RPMI8226 (cell line): ENCODE measurements around the gene ARHGAP32.
"Not testable (repeated sequence)": the region's sequence is repeated elsewhere in the genome, so short reads cannot be mapped to it uniquely, and the experiment has no call there.

Source experiments
- DNase-seq: peaks from one replicate; pipeline ENCODE4 v3.0.0-alpha.2; 2015

Gene ARHGAP32

GRCh38 chr11:129195682-129196081 is 3.6 kb upstream of the ARHGAP32 start:
- DNase-seq = no peak

- no peak for DNase-seq
These were observed 476 bp downstream of the ARHGAP32 start for GRCh38 chr11:129191649-129192048.

GRCh38 chr11:129190087-129190486 is 2.0 kb downstream of the ARHGAP32 start:
- DNase-seq = no peak

- no peak for DNase-seq
These were observed 2.5 kb downstream of the ARHGAP32 start for GRCh38 chr11:129189646-129190045.

- DNase-seq = not testable (repeated sequence)
These were observed 7.0 kb downstream of the ARHGAP32 start for GRCh38 chr11:129185082-129185481.

- DNase-seq = no peak
These were observed 7.5 kb downstream of the ARHGAP32 start for GRCh38 chr11:129184581-129184980.

- no peak for DNase-seq
These were observed 24.8 kb downstream of the ARHGAP32 start for GRCh38 chr11:129167315-129167714.

- DNase-seq = no peak
These were observed 28.4 kb downstream of the ARHGAP32 start for GRCh38 chr11:129163714-129164164.

- not testable (repeated sequence) for DNase-seq
These were observed 35.0 kb downstream of the ARHGAP32 start for GRCh38 chr11:129157080-129157479.

GRCh38 chr11:129155745-129156144 is 36.4 kb downstream of the ARHGAP32 start:
- no peak for DNase-seq

- DNase-seq = no peak
These were observed 43.6 kb downstream of the ARHGAP32 start for GRCh38 chr11:129148487-129148886.

GRCh38 chr11:129146191-129146590 is 45.9 kb downstream of the ARHGAP32 start:
- DNase-seq = no peak

GRCh38 chr11:129145276-129145675 is 46.8 kb downstream of the ARHGAP32 start:
- no peak for DNase-seq

GRCh38 chr11:129144256-129144655 is 47.9 kb downstream of the ARHGAP32 start:
- no peak for DNase-seq

GRCh38 chr11:129143335-129143734 is 48.8 kb downstream of the ARHGAP32 start:
- no peak for DNase-seq

- DNase-seq = no peak
These were observed 50.2 kb downstream of the ARHGAP32 start for GRCh38 chr11:129141748-129142523.

- no peak for DNase-seq
These were observed 60.8 kb downstream of the ARHGAP32 start for GRCh38 chr11:129131316-129131715.

- DNase-seq = not testable (repeated sequence)
These were observed 63.1 kb downstream of the ARHGAP32 start for GRCh38 chr11:129128881-129129620.

GRCh38 chr11:129119036-129119435 is 73.1 kb downstream of the ARHGAP32 start:
- DNase-seq = no peak

GRCh38 chr11:129117595-129118350 is 74.4 kb downstream of the ARHGAP32 start:
- peak; percentile 28 for DNase-seq

GRCh38 chr11:129115652-129116586 is 76.2 kb downstream of the ARHGAP32 start:
- no peak for DNase-seq

GRCh38 chr11:129109701-129110100 is 82.4 kb downstream of the ARHGAP32 start:
- no peak for DNase-seq
